Activated CD8-positive, alpha-beta memory T cell treated with anti-CD3 and anti-CD28 coated beads, Interleukin-2, amount 50 U/mL, for 1 hour (primary cell): ENCODE results near the gene GALNTL6.
"Not testable (repeated sequence)": the region's sequence is repeated elsewhere in the genome, so short reads cannot be mapped to it uniquely, and the experiment has no call there.

Experiments
- DNase-seq: peaks from one replicate; pipeline ENCODE4 v3.0.0-alpha.2; 2020; ENCODE audit errors: extremely low read depth

Gene GALNTL6

GRCh38 chr4:173017802-173018201 is 1204.6 kb downstream of the GALNTL6 start:
- DNase-seq: no peak

GRCh38 chr4:173018446-173018845 is 1205.2 kb downstream of the GALNTL6 start:
- DNase-seq: no peak

- DNase-seq: no peak
Measured at GRCh38 chr4:173019664-173020063, 1206.5 kb downstream of the GALNTL6 start.

DNA sequence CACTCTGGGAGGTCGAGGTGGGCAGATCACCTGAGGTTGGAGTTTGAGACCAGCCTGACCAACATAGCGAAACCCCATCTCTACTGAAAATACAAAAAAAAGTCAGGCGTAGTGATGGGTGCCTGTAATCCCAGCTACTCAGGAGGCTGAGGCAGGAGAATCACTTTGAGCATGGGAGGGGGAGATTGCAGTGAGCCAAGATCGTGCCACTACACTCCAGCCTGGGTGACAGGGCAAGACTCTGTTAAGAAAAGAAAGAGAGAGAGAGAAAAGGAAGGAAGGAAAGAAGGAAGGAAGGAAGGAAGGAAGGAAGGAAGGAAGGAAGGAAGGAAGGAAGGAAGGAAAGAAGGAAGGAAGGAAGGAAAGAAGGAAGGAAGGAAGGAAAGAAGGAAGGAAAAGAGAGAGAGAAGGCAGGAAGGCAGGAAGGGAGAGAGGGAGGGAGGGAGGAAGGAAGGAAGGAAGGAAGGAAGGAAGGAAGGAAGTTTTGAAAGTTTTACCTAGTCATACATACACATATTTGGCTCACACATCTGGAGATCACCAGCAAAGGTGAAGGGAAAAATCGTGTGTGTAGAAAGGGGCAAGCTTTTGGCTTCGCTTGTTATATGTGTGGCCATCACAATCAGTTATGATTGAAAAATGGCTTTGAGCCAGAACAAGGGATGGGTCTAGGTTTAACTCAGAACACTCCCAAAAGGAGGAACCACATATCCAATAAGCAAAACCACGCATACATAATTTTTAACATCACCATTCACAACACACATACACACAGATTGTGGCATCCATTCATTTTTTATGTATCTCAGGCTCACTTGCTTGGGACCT is 1208.8 kb downstream of the GALNTL6 start:
- DNase-seq: not testable (repeated sequence)

DNA sequence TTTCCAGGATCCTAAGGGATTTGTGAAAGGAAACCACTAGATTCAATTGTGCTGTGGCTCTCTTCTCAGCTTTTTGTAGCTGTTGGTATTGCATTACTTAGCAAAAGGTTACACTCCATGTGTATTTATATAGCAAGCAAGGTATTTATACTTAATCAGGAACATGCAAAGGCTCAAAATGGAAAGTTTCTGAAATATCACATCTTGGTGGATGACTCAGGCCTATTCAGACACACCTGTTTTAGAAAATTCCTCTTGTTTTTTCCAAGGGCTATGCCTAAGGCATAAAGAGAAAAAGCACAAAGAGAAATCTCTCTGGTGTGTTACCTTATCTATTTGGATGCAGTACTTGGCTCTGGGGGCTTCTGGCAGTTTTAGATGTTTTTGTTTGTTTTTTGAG is 1211.0 kb downstream of the GALNTL6 start:
- DNase-seq: no peak

DNA sequence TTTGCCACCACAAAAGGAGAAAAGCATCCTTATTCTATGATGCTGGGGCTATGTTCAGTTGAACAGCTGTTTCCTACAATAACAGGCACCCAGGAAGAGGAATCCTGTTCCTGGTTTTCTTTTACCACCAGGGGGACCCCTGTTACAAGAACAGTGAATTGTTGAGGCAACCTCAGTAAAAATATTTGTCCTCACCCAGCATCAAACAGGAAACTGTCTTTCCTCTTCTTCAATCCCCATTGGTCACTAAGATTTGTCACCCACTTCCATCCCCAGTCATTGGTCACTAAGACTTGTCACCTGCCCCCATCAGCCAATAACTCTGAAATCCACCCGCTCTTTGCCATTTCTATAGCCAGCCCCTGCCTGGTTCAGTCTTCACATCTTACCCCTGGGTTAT is 1211.9 kb downstream of the GALNTL6 start:
- no peak for DNase-seq

GRCh38 chr4:173037242-173037641 is 1224.0 kb downstream of the GALNTL6 start:
- no peak for DNase-seq

DNA sequence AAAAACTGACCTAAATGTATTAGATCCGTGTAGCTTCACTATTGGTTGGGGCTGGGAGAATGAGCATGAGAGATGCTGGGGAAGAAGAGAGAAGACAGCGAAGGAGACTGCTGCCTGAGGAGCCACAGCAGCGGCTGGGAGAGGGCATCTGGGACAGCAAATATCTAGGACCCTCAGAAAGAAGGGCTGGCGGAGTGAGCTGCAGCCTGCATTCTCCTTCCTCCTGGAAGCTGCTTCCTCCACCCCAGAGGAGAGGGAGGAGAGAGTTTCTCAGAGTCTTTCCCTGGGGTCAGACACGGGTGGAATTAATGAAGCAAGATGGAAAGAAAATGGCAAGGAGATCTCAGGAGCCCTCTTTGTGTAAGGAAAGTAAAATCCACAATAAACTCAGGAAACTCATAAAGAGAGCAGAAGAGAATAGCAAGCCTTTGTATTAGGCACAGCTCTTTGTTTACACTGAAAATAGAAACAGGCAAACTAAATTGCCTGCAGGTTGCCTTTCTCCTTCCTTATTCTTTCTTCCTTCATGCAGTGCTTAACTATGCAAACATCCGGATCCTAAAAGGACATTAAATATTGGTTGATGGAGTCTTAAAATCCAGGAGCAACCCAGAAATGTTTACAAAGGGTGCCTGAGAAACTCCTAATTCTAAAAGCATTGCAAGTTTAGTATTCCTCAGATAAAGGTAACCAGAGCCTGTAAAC is 1225.1 kb downstream of the GALNTL6 start:
- DNase-seq: no peak

GRCh38 chr4:173039617-173040577 is 1226.7 kb downstream of the GALNTL6 start:
- DNase-seq: no peak

DNA sequence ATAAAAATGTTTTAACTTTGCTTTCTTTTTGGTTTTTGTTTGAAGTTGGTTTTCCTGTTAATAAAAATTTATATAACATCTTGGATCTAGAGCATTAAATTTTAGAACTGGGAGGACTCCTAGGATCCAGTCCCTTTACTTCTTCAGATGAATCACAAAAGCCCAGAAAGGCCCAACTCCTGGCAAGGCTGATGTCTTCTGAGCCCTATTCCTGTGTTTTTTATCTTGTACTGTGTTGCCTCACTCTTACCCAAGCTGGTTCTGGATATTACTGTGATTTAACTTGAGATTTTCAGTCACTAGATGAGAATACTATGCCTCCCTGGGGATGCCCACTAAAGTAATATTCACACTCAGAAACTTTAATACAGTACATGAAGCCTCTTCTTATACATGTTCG is 1228.3 kb downstream of the GALNTL6 start:
- DNase-seq: no peak

DNA sequence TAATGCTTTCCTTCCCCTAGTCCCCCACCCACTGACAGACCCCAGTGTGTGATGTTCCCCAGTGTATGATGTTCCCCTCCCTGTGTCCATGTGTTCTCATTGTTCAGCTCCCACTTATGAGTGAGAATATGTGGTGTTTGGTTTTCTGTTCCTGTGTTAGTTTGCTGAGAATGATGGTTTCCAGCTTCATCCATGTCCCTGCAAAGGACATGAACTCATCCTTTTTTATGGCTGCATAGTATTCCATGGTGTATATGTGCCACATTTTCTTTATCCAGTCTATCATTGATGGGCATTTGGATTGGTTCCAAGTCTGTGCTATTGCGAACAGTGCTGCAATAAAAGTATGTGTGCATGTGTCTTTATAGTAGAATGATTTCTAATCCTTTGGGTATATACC is 1228.9 kb downstream of the GALNTL6 start:
- not testable (repeated sequence) for DNase-seq

DNA sequence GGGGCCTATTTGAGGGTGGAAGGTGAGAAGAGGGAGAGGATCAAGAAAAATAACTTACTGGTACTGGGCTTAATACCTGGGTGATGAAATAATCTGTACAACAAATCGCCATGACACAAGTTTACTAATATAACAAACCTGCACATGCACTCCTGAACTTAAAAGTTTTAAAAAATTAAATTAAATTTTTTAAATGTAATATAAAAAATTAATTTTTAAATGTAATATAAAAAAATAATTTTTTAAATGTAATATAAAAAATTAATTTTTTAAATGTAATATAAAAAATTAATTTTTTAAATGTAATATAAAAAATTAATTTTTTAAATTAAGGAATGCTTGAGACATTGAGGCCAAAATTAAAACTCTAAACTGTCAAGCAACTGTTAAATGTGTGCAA is 1231.1 kb downstream of the GALNTL6 start:
- no peak for DNase-seq

DNA sequence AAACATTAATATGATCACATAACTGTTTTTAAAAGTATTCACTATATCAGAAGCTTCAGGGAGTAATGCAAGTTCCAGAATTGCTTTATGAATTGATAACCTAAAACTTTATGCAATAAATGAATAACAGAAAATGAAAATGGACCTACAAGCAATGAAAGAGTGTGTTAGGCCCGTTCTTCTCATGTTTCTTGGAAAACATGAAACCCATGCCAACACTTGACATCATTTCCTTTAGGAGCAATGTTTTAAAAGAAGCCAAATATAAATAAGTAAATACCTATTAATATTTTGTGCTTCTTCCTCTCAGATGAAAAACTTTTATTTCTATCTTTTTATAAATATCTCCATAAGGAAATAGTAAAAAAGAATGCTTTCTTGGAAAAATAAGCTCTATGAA is 1232.4 kb downstream of the GALNTL6 start:
- no peak for DNase-seq

DNA sequence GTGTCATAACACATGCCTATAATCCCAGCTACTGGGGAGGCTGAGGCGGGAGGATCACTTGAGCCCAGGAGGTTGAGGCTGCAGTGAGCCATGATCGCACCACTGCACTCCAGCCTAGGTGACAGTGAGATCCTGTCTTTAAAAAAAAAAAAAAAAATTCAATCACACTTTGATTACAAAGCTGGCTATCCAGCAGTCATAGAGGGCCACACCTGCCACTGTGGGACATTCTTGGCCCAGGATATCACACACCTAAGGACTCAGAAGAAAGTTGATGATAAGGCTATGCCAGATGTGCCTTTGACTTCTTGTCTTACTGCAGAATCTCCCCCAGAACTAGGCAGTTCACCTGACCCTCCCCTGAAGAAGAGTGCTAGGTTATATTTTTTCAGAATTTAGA is 1232.9 kb downstream of the GALNTL6 start:
- no peak for DNase-seq

DNA sequence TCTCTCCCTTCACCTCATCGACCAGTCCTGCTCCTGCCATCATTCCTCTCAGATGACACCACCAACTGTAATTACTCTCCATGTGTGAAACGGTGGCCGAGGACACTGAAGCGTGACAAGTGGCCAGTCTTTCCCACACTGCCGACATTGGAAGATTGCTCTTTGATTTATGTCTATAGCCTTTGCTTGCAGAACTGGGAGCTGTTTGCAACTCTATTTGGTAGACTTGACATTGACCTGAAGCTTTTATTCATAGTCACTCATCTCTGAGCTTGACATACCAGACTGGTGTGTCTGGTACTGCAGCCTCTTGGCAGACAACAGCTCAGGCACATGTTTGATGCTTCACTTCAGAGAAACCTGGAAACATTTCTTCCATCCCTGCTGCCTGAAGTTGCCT is 1233.6 kb downstream of the GALNTL6 start:
- DNase-seq: no peak

- DNase-seq: no peak
Measured at GRCh38 chr4:173051232-173051631, 1238.0 kb downstream of the GALNTL6 start.

GRCh38 chr4:173051716-173052115 is 1238.5 kb downstream of the GALNTL6 start:
- no peak for DNase-seq

- no peak for DNase-seq
Measured at GRCh38 chr4:173052439-173052838, 1239.2 kb downstream of the GALNTL6 start.

GRCh38 chr4:173056271-173056670 is 1243.1 kb downstream of the GALNTL6 start:
- DNase-seq: no peak

DNA sequence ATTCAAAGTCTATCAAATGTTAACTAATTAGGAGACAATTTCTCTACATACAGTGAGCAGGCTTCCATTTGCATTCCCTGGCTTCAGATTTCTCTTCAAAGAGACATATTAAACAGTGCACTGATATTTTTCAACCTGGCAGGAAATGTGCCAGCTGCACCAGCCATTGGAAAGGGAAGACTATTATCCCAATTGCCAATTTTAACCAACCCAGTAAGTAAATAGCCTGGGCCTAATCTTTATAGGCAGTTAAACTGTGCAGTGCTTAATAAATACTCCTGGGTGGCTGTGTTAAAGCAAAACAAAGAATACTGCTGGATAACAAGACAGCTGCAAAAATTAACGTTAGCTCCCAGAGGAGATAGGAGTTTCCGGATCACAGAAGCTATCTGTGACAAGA is 1243.5 kb downstream of the GALNTL6 start:
- no peak for DNase-seq

- DNase-seq: no peak
Measured at GRCh38 chr4:173057442-173057841, 1244.2 kb downstream of the GALNTL6 start.

DNA sequence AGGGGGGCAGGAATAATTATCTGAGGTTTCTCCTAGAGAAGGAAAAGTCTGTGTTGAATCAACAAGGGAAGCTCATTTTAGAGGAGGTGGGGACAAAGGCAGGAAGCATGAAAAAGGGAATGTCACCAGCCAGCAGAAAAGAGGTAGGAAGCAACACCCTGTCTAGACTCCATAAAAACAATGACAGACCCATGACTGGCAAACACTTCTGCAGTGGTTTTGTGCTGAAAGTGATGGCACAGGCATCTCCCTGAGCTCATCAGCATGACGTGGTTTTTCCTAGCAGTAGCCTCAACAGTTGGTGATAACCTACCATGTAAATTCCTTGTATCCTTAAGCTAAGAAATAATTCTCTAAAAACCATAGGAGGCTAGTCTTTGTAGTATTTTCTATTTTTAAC is 1244.7 kb downstream of the GALNTL6 start:
- no peak for DNase-seq
